HG02852 (cell line): ENCODE data around the gene TAF3.

Source experiments
- ATAC-seq: cut with Tn5 transposase; IDR thresholded peaks from one replicate; pipeline ENCODE4 v1.9.1; 2021; ENCODE audit warnings: mild to moderate bottlenecking, moderate library complexity; ENCODE audit not compliant: unreplicated experiment

TAF3 gene

DNA sequence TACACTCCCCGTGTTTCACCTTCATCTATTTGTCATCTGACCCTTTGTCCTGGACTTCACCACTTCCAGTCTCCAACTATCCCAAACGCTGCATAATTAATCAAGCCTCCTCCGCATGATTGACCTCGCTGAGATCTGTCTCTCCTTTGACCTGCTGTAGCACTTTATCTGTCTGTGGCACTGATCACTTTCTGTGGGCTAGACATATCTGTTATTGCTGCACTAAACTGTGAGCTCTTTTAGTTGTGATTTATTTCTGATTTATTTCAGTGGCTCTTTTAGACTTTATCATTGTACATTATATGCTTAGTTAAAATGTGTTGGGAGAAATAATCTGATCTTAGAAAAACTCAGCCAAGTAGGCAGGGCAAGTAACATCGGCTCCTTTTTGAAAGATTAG, 144.3 kb downstream of the TAF3 start:
- ATAC-seq = no peak

DNA sequence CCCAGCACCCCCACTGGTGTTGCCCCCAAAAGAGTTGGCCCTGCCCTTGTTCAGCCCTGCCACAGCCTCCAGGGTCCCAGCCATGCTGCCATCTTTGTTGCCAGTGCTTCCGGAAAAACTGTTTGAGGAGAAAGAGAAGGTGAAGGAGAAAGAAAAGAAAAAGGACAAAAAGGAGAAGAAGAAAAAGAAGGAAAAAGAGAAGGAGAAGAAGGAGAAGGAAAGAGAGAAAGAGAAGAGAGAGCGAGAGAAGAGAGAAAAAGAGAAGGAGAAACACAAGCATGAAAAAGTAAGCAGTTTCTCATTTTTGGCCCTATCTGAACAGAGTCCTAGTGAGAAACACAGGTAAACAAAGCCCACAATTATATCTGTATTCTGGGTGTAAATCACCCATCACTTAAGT, 147.2 kb downstream of the TAF3 start:
- no peak for ATAC-seq

GRCh38 chr10:7967035-7967434, 148.7 kb downstream of the TAF3 start:
- no peak for ATAC-seq

DNA sequence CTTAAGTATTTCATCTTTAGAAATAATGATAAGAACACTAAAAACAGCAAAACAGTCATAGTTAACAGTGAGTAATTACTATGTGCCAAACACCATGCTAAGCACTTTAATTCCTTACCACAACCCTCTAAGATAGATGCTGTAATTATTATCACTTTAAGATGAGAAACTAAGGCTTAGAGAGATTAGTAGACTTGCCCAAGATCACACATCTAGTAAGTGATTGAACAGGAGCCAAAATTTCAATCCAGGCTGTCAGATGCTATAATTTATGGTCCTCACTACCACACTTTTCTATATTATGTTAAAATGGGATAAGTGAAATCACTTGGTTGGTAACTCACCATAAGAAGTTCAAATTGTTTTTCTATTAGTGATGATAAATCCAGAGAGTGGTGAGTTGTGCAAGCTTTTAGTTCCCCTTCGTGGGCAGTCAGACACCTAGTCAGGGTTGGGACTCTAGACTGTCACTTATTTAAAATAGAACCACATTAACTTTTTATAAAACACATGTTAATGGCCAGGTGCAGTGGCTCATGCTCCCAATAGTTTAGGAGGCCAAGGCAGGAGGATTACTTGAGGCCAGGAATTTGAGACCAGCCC, 150.3 kb downstream of the TAF3 start:
- no peak for ATAC-seq

DNA sequence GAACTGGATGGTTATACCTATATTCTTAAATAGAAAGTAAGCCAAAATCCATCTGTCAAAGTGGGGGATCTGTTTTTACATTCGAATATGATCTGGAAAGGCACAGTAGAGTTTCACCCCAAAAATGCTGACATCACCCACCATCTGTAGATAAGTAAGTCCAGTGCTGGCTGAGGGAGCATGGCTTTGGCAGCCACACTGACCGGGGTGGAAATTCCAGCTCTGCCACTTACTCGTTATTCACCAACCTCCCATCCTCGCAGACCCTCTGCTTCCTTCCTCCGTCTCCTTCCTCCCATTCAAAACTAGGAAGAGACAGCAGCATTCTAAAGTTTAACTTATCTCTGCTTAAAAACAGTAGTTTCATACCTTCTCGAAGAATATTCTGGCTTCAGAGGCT, 151.3 kb downstream of the TAF3 start:
- ATAC-seq = no peak

- ATAC-seq = no peak
Measured at GRCh38 chr10:7971949-7972348, 153.6 kb downstream of the TAF3 start.

DNA sequence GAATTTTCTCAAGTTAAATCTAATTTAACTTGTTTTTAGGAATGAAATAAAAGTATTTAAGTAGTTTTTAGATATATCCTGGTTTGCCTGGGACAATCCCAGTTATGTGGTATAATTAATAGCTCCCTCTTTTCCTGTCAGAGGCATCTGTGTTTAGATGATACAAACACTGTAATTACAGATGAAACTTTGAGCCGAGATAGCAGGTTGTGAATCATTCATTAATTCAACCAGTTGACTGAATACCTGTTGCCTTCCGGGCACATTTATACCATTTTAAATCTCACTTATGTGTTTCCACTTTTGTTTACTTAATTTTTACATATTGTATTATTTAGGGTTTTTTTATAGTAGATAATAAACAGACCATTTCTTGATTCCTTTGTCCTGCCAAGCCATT, 154.1 kb downstream of the TAF3 start:
- ATAC-seq = no peak

DNA sequence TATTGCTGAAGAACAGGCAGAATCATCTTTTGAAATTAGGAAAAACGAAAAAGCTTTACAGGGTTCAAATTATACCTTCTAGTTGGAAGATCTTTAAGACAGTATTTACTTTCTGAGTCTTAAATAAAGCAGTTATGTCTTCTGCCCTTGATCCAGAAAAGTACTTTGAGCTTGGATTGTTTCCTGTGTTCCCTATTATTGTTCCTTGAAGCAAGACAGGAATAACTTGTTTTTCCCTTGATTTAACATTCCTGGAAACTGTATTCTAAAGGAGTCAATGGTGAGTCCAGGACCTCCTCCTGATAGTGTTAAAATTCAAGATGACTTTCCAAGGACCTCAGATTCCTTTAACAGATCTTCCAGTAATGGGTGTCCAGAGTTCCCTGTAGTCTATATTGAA, 161.9 kb downstream of the TAF3 start:
- no peak for ATAC-seq

GRCh38 chr10:7982727-7983126, 164.4 kb downstream of the TAF3 start:
- no peak for ATAC-seq

- no peak for ATAC-seq
Measured at GRCh38 chr10:7984325-7984724, 166.0 kb downstream of the TAF3 start.

DNA sequence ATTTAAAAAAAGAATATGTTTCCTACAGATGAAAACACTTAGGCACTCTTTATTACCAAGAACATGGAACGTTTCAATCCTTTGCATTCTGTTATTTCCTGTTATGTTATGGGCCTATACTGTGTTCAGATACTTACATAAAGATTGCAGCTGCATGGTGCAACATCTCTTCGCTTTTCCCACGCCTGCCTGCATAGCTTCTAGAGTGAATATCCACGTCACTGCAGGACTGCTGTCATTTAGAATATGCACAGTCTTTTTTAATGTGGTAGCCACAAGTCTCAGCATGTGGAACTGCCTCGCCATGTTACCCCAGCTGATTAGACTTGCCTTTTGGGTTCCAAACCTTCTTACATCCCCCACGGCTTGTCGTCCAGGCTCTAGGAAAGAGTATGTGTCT, 166.6 kb downstream of the TAF3 start:
- no peak for ATAC-seq

GRCh38 chr10:7986851-7987250, 168.5 kb downstream of the TAF3 start:
- no peak for ATAC-seq

- no peak for ATAC-seq
Measured at GRCh38 chr10:7988989-7989388, 170.7 kb downstream of the TAF3 start.

- no peak for ATAC-seq
Measured at GRCh38 chr10:7998831-7999230, 180.5 kb downstream of the TAF3 start.

GRCh38 chr10:8004469-8005000, 186.2 kb downstream of the TAF3 start:
- ATAC-seq = no peak

- no peak for ATAC-seq
Measured at GRCh38 chr10:8006274-8006999, 188.1 kb downstream of the TAF3 start.

- ATAC-seq = no peak
Measured at GRCh38 chr10:8009031-8009430, 190.7 kb downstream of the TAF3 start.

GRCh38 chr10:8013006-8013405, 194.7 kb downstream of the TAF3 start:
- no peak for ATAC-seq

GRCh38 chr10:8013619-8014018, 195.3 kb downstream of the TAF3 start:
- no peak for ATAC-seq

DNA sequence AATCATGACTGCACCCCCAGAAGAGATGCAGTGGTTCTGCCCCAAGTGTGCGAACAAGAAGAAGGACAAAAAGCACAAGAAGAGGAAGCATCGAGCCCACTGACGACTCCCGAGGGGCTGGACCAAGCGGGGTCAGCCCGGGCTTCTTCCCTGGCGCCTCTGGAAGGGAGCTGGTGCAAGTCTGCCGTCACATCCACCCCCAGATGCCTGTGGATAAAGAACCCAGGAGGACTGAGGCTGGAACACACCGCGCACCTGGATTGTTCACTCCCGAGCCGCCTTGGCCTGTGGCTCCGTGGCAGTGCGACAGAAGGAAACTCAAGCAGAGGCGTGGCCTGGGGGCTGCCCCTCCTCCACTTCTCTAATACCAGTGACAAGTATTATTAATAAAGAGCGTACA, 196.3 kb downstream of the TAF3 start:
- no peak for ATAC-seq

GRCh38 chr10:8017277-8017676, 199.0 kb downstream of the TAF3 start:
- no peak for ATAC-seq

DNA sequence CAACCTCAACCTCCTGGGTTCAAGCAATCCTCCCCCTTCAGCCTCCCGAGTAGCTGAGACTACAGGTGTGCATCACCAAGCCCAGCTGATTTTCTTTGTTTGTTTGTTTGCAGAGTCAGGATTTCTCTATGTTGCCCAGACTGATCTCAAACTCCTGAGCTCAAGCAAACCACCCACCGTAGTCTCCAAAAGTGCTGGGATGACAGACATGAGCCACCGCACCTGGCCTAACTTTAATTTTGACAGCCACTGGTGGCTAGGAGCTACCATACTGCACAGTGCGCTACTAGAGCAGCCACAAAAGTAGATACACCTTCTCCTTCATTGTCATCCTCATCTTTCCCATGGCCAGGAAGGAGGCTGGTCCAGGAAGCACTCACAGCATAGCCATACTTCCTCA, 205.0 kb downstream of the TAF3 start:
- ATAC-seq = no peak

DNA sequence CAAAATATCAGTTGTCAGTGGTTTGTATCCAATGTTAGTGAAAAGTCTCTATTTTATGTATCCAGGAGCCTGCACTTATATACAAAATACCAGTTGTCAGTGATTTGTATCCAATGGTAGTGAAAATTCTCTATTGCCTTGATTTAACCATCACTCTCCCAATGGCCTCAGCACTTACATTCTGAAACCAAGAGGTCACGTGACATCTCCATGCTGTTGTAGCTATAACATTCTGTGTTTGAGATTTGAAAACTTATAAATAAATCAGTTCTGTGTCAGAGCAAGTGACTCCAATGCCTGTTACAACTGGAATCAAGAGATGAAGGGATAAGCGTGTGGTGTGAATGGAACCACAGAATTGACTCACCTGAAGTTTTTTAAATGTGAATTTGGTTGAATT, 205.5 kb downstream of the TAF3 start:
- no peak for ATAC-seq
